Activated CD4-positive, CD25-positive, alpha-beta regulatory T cell (primary cell): ENCODE results near the gene PRSS50.
"Not testable (repeated sequence)": the region's sequence is repeated elsewhere in the genome, so short reads cannot be mapped to it uniquely, and the experiment has no call there.

Experiments used
- DNase-seq, 4 experiments: peaks; one replicate each; lab custom pipeline; 2025; lab: John Stamatoyannopoulos, UW

PRSS50 gene, protein sequence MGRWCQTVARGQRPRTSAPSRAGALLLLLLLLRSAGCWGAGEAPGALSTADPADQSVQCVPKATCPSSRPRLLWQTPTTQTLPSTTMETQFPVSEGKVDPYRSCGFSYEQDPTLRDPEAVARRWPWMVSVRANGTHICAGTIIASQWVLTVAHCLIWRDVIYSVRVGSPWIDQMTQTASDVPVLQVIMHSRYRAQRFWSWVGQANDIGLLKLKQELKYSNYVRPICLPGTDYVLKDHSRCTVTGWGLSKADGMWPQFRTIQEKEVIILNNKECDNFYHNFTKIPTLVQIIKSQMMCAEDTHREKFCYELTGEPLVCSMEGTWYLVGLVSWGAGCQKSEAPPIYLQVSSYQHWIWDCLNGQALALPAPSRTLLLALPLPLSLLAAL

DNA sequence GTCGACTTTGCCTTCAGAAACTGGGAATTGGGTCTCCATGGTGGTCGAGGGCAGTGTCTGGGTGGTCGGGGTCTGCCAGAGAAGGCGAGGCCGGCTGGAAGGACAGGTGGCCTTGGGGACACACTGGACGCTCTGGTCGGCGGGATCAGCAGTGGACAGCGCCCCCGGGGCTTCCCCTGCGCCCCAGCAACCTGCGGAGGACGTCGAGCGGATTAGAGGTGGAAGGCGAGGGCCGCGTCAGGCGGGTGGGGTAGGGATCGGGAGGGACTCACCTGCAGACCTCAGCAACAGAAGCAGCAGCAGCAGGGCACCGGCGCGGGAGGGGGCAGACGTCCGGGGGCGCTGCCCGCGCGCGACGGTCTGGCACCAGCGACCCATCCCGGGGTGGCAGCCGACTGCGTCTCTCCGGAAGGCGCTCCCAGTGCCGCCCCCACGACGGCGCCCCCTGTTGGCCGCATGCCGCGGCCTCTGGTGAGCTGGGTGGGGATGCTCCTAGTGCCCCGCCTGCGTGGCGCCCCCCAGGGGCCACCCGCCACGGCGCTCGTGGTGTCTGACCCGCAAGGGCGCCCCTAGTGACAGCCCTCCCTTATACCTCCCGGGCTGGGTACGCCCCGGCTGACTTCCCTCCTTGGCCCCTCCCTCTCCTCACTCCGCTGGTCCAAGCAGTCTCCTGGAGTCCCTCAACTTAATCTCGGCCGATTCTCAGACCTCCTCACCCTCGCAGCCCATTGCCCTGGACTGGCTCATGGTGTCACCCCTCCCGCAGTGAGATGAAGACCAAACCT is at the start of gene PRSS50:
Gene PRSS50, minus strand, starts transcription at position 423 of the 785 bp plus-strand sequence. Its CDS starts 45 bp downstream, at position 378.
- no peak for DNase-seq

DNA sequence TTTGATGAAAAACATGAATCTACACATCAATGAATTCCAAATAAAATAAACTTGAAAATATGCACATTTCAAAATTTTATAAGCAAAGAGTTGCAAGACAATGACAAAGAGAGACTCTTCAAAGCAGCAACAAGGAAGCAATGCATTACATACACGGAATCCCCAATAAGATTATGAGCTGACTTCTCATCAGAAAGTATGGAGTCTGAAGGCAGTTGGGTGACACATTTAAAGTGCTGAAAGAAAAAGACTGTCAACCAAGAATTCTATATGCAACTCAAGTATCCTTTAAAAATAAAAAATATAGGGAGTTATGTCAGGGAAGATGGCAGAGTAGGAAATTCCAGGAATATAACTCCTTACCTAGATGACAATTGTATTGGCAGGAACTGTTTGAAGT is 46.5 kb upstream of the PRSS50 start:
- no peak for DNase-seq

DNA sequence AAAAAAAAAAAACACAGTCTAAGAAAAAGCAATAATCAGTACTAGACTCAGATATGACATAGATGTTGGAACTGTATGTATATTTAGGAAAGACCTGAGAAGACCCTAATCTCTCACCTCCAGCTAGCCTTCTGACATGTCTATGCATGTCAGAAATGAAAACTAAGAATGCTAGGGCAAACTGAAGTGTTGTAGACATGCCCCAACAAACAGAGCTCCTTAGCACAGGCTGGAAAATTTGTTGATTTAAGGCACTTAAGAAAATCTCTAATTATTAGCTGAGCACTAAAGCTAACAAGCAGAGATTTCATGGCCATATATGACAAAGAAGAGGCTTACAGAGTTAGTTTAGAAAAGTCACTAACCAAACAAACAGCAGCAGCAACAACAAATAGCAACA is 45.5 kb upstream of the PRSS50 start:
- DNase-seq, result no peak

DNA sequence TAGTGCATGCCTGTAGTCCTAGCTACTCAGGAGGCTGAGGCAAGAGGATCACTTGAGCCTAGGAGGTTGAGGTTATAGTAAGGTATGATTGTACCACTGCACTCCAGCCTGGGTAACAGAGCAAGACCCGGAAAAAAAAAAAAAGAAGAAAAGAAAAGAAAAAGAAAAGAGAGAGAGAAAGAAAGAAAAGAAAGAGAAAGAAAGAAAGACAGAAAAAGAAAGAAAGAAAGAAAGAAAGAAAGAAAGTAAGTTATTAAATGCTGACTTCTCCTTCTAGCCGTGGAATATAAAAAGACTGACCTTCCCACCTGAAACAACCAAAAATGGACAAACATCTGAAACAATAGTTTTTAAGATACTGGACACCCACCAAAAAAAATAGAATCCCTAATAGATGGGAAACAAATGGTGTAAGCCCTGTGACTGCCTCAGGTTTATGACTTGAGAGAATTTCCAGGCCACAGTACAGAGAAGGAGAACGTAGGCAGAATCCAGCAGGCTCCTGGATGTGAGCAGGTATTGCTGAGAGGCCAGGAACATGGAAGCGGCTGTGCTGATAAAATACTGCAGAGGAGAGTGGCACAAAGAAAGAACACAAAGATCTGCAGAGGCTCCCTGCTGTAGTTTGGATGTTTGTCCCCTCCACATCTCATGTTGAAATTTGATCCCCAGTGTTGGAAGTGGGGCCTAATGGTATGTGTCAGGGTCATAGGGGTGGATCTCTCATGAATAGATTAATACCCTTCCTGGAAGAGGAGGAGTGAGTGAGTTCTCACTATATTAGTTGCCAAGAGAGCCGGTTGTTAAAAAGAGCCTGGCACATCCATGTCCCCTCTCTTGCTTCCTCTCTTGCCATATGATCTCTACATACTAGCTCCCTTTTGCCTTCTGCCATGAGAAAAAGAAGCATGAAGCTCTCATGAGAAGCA is 41.8 kb upstream of the PRSS50 start:
- no peak for DNase-seq

DNA sequence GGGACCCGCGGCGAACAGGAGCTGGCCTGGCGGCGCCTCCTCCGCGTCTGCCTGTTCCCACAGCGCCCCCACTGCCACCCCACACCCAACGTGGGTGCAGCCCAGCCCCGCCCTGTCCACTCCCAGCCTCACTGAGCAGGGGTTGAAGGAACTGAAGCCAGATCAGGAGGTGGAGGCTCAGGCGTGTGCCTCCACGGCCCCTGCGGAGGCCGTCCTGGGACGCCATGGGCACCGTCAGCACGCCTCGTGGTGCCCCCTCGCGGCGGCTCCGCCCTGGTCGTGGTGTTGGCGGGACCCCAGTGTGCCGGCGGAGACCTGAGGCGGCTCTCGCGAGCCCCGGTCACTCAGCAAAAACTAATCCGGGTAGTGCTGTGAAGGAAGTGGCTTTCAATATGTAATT is 39.0 kb upstream of the PRSS50 start:
- no peak for DNase-seq

DNA sequence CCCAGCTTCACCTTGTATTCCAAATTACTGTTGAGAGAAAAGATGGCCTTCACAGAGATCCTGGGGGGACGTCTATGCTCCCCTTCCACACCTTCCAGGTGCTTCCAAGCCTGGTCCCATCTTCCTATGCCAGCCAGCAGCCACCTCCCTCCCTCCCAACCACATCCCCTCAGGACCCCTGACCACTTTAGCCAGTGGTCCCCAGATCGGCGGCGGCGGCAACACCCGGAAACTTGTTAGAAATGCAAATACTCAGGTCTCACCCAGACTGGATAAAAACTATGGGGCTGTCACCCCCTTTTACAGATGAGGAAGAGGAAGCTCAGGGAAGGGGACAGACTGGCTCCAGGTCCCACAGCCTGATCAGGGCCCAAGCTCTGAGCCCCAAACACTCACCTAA is 38.0 kb upstream of the PRSS50 start:
- no peak for DNase-seq

DNA sequence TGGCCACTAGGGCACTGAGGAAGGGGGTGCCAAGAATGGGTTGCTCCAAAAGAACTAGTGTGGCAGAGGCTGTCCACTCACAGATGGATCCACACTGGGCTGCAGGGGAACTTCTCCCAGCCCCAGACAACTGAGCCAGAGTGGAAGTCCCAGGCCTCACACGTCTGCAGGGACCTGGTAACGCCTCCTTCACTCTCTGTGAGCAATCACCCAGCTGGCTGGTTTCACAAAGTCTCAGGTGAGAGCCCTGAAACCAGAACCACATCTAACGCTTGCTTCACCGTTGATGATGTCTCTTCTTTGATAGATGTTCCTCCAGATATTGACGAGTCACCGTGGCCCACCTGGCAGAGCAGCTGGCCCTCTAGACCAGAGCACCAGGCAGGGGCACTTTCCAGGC is 35.5 kb upstream of the PRSS50 start:
- not testable (repeated sequence) for DNase-seq

DNA sequence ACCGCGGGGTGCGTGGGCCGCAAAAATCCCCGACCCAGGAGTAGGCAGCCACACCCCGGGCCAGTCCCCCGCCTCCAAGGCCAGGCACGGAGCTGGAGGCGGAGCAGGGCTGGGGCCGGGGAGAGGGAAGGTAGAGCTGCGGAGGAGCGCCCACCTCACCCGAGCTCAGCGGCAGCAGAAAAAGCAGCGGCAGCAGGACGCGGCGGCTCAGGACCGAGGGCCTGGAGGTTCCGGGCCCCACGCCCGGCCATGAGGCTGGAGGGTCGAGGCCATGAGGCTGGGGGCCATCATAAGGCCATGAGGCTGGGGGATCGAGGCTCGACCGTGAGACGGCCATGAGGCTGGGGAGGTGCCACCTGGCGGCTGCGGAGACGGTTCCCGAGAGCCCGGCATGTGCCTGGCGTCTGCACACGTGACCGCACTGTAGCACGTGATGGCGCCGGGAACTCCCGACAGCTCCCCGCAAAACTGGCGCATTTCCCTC is 32.9 kb upstream of the PRSS50 start:
- DNase-seq, result no peak

DNA sequence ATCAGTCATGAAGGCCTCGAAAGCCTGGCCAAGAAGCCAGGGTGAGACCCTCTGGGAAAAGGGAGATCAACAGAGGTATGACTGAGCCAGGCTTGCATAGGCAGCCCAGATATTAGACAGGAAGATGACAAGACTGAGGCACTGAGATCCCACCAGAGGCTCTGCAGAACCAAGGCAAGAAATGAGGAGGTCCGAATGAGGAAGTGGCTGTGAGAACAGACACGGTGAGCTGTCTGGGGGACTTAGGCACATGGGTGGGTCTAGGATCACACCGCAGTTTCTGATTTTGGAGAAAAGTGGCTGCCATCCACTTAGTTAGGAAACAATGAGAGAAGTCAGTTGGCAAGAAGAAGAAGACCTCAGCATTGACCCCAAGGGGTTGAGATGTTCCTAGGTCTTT is 31.5 kb upstream of the PRSS50 start:
- no peak for DNase-seq

DNA sequence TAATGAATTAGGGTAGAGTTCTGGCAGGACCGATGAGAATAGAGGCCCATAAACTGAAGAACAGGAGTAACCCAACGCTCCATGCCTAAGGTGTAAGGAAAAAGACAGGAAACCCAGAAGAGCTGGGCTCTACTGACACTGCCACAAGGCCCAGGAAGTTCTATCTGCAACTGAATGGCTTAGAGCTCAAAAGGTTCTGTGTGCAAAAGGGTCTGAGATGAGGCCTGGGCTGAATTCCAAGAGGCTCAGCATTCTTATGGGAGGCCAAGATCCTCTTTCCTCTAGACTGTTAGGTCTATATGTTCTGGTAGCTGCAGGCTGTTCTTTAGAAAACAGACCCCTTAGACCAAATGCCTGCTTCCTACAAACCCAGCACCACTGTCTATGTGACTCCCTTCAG is 30.5 kb upstream of the PRSS50 start:
- DNase-seq, result no peak

DNA sequence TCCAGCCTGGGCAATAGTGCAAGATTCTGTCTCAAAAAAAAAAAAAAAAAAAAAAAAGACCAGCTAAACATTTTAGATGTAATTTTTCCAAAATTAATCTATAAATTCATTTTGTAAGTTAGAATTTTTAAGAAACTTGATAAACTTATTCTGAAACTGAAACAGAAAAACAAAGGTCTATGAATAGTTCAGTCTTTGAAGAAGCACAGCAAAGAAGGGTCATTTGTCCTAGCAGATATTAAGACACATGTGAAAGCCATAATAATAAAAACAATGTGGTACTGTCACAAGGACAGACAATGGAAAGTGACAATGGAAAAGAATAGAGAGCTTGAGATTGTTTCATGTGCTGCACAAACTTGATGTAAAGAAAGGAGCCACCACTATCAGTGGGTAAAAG is 29.0 kb upstream of the PRSS50 start:
- no peak for DNase-seq

DNA sequence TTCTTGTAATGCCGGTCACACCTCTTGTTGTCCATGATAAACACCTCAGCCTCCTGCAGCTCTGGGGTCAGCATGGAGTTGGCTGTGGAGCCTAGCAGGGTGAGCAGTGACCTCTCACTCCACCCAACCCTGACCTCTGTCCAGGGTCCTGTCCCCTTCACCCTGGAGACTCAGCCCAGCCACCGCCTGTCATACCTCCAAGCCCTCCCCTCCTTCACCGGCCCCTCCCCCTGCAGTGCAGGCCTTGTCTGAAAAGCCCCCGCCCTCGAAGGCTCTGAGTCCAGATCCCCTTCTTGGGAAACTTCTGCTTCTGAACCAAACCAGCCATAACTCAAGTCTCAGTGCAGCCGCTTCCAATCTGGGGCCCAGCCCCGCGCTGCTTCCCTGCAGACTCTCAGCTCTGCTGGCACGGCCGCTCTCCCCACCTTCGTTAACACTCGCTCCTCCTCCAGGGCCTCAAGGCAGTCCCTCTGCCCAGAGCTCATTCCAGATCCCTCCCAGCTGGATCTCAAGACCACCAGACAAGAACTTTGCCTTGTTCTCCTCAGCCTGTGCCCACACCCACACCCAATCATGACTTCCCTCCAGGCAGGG is 25.4 kb upstream of the PRSS50 start:
- DNase-seq, result no peak

DNA sequence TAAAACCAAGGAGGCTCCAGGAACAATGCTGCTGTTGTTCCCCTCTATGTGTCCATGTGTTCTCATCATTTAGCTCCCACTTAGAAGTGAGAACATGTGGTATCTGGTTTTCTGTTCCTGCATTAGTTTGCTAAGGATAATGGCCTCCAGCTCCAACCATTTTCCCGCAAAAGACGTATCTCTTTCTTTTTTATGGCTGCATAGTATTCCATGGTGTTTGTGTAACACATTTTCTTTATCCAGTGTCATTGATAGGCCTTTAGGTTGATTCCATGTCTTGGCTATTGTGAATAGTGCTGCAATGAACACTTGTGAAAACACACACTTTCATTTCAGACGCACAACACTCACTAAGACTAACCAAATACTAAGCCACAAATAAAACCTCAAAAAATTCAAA is 21.9 kb upstream of the PRSS50 start:
- DNase-seq, result not testable (repeated sequence)

DNA sequence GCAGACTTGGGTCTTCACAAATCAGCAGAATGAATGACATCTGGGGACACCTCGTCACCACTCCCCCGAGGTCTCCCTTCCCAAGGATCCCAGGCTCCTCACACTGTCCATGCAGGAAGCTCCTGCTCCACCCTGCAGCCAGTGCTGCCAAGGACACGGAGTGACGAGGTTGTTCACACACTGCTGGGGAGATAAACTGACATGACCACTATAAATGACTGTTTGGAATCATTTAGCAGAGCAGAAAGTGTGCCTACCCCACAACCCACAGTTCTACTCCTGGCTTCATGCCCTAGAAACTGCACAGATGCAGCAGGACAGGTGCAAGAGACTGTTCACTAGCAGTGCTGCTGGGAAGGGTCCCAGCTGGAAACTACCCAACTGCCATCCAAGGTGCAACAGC is 19.7 kb upstream of the PRSS50 start:
- DNase-seq, result no peak

DNA sequence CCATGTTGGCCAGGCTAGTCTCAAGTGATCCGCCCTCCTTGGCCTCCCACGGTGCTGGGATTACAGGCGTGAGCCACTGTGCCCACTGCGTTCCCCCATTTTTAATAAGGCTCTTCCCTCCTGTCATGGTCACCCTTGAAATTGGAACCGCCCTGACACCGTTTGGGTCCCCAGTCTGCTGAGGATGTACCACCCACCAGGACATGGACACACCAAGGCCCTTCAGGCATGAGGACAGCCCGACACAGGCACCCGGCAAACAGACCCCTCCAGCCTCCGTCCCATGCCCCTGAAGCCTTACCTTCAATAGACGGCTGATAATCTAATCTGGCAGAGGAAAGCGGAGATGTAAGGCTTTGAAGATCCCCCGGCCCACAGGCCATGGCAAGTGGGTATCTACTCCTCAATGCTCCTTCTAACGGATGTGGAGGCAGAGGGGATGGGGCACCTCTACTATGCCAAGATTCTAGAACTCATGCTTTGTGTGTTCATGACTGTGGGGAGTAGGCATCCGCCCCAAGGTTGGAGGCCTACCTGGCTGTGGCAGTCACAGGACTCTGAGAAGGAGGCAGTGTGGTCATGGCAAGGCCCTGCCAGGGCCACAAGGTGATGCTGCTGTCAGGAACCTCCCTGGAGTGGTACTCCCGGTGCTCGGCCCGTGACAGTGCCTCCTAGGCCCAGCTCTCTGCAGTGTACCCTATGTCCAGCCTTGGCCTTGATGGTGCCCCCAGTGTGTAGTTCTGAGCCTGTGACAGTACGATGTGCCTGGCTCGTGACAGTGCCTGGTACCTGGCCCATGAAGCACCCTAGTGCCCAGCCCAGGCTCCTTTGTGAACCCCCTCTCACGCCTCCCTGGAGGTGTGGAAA is 18.6 kb upstream of the PRSS50 start:
- DNase-seq, result no peak

DNA sequence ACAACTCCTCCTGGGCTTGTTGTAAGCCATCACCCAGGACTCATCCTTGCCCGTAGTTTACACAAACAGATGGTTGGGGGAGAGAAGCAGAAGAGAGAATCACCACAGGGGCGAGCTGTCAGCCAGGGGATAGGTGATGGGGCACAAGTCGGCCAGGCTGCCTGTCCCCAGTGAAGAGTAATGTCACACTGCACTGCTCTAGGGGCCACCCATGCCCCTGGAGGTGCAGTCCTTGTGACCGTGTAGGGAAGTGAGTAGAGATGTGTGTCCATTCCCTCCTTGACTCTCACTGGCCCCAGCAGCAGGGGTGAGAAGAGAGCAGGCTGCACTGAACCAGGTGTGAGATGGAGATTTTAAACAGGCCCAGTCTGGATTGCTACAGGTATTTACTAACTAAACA is 17.1 kb upstream of the PRSS50 start:
- DNase-seq, result no peak

DNA sequence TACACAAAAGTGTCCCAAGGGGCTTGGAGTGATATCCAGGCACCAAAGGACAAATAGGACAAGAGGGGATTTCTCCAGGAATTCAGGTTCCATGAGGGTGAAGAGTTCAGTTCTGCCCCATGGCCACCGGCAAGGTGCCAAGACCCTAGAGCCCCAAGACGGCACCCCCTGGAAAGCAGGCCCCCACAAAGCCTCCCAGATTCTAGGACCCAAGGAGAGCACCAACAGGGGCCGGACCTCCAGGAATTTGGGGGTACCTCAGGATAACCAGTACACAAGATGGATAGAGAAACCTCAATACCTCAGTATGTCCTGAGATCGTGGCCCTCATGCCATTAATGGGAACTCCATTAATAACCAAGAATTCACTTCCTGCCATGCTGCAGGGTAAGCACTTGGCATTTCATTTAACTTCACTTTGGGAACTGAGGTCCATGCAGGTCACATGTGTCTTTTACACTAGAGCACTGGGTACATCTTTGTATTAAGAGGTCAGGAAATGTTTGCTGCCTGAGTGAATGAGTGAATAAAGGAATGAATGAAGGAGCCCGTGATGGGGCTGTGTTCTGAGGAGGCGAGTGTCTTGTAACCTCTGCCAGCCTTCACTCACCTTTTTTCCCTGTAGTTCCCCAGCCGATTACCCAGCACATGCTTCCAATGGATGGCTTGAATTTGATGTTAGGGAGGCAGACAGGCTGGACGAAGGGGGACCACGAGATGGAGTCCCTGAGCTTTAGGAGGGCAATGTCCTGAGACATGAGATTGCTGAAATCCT is 15.5 kb upstream of the PRSS50 start:
- DNase-seq, result no peak

DNA sequence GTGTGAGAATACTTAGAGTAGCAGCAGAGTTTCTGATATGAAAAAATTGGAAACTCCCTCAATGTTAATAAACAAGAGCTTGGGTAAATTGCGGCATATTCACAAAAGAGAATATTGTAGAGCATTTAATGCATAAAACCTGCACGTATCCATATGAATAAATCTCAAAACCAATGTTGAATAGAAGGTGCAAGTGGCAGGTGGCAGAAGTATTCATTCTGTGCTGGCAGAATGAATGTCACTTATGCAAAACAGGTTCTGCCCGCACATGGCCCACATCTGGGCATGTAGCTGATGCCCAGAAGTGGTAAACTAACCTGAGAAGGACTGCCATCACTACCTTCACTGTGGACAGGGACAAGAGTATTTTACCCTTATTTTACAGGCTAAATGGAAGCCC is 14.1 kb upstream of the PRSS50 start:
- DNase-seq, result no peak

DNA sequence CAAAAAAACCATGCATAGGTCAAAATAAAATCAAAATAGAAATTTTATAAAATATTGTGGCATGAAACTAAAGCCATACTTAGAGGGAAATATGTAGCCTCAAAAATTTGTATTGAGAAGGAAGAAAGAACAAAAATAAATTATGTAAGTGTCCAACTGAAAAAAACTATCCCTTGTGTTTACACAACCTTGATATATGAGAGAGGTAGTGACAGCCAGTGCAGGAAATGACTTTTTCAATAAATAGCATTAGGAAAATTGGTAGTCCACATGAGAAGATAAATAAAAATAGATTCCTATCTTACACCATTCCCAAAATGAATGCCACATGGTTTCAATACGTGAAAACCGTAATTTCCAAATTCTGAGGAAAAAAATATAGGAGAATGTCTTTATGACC is 13.2 kb upstream of the PRSS50 start:
- no peak for DNase-seq

DNA sequence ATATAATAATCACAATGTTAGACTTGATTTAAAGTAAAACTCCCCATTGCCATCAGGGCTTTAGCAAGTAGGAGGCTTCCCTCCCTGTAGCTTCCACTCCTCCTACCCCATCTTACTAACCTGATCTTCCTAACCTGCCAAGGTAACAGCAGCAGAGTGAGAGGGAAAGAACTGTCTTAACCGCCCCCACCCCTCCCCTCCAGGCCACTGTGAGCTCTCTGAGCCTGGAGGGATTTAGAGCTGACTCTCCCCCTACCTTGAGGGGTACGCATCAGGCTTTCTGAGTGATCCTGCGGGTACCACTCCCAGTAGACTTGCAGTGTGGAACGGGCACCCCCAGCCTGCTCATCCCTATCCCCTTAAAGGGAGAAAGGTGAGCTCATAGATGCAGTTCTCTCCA is 11.4 kb upstream of the PRSS50 start:
- no peak for DNase-seq
